OCI-LY3 (cell line): ENCODE results near the gene PODNL1.

ENCODE experiments used
- EZH2phosphoT487 ChIP-seq: fragments of 200-600 bp; shearing (Covaris generic); IDR thresholded peaks from 2 replicates; pipeline ENCODE4 v1.6.1; 2018; ENCODE audit warnings: antibody characterized with exemption, mixed run types, low read depth
- TF ChIP-seq, protein P1 (sequence below): fragments of 200-600, 300-600 bp; sonication (generic); IDR thresholded peaks from 2 replicates; pipeline ENCODE4 v1.5.1; 2014; ENCODE audit warnings: antibody characterized with exemption, low read length, low read depth

DNA sequence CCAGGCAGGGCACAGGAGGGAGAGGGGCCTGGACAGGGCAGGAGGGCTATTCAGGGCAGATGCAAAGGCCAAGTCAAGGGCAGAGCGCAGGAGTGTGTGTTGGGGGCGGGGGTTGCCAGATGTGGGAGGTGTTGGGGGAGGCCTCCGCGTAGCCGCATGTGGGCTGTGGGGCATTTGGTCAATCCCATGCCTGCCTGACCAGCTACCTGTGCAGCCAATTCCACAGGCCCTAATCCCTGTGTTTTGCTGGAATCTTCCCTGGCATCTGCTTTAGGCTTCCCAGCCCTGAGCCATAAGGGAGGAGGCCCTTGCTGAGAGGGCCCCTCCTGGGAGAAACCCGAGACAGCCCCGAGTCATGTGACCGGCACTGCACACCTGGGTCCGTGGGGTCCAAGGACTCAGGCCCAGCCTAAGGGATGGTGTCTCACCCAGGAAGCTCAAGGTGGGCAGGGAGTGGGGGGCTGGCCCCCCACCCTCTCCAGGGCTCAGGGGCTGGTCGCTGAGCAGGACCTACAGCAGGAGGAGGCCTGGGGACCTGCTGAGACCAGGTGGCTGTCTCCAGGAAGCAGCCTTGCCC, 47.6 kb upstream of the PODNL1 start:
- TF ChIP-seq, protein P1, sequence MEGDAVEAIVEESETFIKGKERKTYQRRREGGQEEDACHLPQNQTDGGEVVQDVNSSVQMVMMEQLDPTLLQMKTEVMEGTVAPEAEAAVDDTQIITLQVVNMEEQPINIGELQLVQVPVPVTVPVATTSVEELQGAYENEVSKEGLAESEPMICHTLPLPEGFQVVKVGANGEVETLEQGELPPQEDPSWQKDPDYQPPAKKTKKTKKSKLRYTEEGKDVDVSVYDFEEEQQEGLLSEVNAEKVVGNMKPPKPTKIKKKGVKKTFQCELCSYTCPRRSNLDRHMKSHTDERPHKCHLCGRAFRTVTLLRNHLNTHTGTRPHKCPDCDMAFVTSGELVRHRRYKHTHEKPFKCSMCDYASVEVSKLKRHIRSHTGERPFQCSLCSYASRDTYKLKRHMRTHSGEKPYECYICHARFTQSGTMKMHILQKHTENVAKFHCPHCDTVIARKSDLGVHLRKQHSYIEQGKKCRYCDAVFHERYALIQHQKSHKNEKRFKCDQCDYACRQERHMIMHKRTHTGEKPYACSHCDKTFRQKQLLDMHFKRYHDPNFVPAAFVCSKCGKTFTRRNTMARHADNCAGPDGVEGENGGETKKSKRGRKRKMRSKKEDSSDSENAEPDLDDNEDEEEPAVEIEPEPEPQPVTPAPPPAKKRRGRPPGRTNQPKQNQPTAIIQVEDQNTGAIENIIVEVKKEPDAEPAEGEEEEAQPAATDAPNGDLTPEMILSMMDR = no peak
- TF ChIP-seq EZH2phosphoT487 = no peak
